HG03575 (cell line): ENCODE data around the gene CMKLR1.

Experiments used
- ATAC-seq: cut with Tn5 transposase; IDR thresholded peaks from one replicate; pipeline ENCODE4 v1.9.1; 2021; ENCODE audit not compliant: unreplicated experiment, insufficient number of reproducible peaks, low FRiP score; ENCODE audit errors: extremely low read depth

Gene CMKLR1

GRCh38 chr12:108320507-108321293 is 18.4 kb downstream of the CMKLR1 start:
- no peak for ATAC-seq

GRCh38 chr12:108319277-108320234 is 19.6 kb downstream of the CMKLR1 start:
- ATAC-seq: no peak

- no peak for ATAC-seq
These were observed 20.4 kb downstream of the CMKLR1 start for GRCh38 chr12:108318472-108319275.

- no peak for ATAC-seq
These were observed 21.5 kb downstream of the CMKLR1 start for GRCh38 chr12:108317308-108318234.

- no peak for ATAC-seq
These were observed 22.7 kb downstream of the CMKLR1 start for GRCh38 chr12:108316176-108317086.

GRCh38 chr12:108315486-108316105 is 23.5 kb downstream of the CMKLR1 start:
- no peak for ATAC-seq

GRCh38 chr12:108313606-108314351 is 25.3 kb downstream of the CMKLR1 start:
- no peak for ATAC-seq

- ATAC-seq: no peak
These were observed 25.9 kb downstream of the CMKLR1 start for GRCh38 chr12:108313241-108313605.

- no peak for ATAC-seq
These were observed 26.4 kb downstream of the CMKLR1 start for GRCh38 chr12:108312693-108313189.

GRCh38 chr12:108312073-108312659 is 26.9 kb downstream of the CMKLR1 start:
- no peak for ATAC-seq

GRCh38 chr12:108311605-108312004 is 27.5 kb downstream of the CMKLR1 start:
- ATAC-seq: no peak

GRCh38 chr12:108310489-108310888 is 28.6 kb downstream of the CMKLR1 start:
- ATAC-seq: no peak

- ATAC-seq: no peak
These were observed 29.3 kb downstream of the CMKLR1 start for GRCh38 chr12:108309674-108310312.

GRCh38 chr12:108308395-108309085 is 30.6 kb downstream of the CMKLR1 start:
- ATAC-seq: no peak

- no peak for ATAC-seq
These were observed 32.1 kb downstream of the CMKLR1 start for GRCh38 chr12:108307006-108307405.
